Neural cell (in vitro differentiated cells): ENCODE results near the gene ITFG1.

ENCODE experiments used
- CTCF ChIP-seq: fragments of 450-650 bp; IDR thresholded peaks from 2 replicates; pipeline ENCODE4 v1.5.1; 2014; ENCODE audit warnings: antibody characterized with exemption, mild to moderate bottlenecking, moderate library complexity; ENCODE audit not compliant: poor library complexity, severe bottlenecking
- EP300 ChIP-seq: fragments of 450-650 bp; conservative IDR thresholded peaks from 2 replicates; pipeline ENCODE4 v1.6.1; 2014; ENCODE audit warnings: antibody characterized with exemption, mild to moderate bottlenecking, moderate library complexity; ENCODE audit not compliant: poor library complexity, severe bottlenecking

- no peak for TF ChIP-seq CTCF
- no peak for TF ChIP-seq EP300
Observed at GRCh38 chr16:47465919-47466630, 5.2 kb upstream of the ITFG1 start.
